Esophagus squamous epithelium (tissue), 5 donors: ENCODE data around the gene DSE. TPM values are rescaled to one million over a fixed set of nuclear protein-coding genes. Genes with fewer than 3 reads are reported as not detected.

Experiments
- DNase-seq: peaks from one replicate; lab custom pipeline; 2025; lab: John Stamatoyannopoulos, UW
- H3K27ac ChIP-seq, 4 donors: fragments of 200-600 bp; sonication (generic); one replicate each; pipeline ENCODE4 v1.5.1; 2016 to 2019; ENCODE audit warnings: mild to moderate bottlenecking in 1 of 4
- H3K27me3 ChIP-seq, 4 donors: fragments of 200-600 bp; sonication (generic); 1 replicate in 3 of 4; 2 replicates in 1 of 4; pipeline versions ENCODE4 v1.5.1 to v1.6.0; 2017 to 2021; ENCODE audit warnings: antibody characterized with exemption in 1 of 4
- H3K36me3 ChIP-seq, 3 donors: fragments of 200-600 bp; sonication (generic); one replicate each; pipeline ENCODE4 v1.5.1; 2016 to 2019
- H3K4me1 ChIP-seq, 3 donors: fragments of 200-600 bp; sonication (generic); one replicate each; pipeline ENCODE4 v1.5.1; 2017 to 2019
- H3K4me3 ChIP-seq, 4 donors: fragments of 200-600 bp; sonication (generic); 1 replicate in 3 of 4; 2 replicates in 1 of 4; pipeline ENCODE4 v1.5.1; 2016 to 2019; ENCODE audit warnings: mild to moderate bottlenecking in 2 of 4, moderate library complexity in 1 of 4
- H3K9me3 ChIP-seq, 3 donors: fragments of 200-600 bp; sonication (generic); one replicate each; pipeline ENCODE4 v1.5.1; 2016 to 2019
- CTCF ChIP-seq, 6 experiments: fragments of 450-650 bp in 4 of 6; fragments of 200-600 bp in 2 of 6; sonication (generic) in 2 of 6; IDR thresholded peaks; one replicate each; pipeline ENCODE4 v1.5.1; 2016 to 2019; ENCODE audit warnings: antibody characterized with exemption in 6 of 6, mild to moderate bottlenecking in 4 of 6, moderate library complexity in 4 of 6
- POLR2A ChIP-seq, 4 donors: fragments of 450-650 bp; IDR thresholded peaks; one replicate each; pipeline ENCODE4 v1.6.1; 2017; ENCODE audit warnings: antibody characterized with exemption in 4 of 4, mild to moderate bottlenecking in 4 of 4, moderate library complexity in 3 of 4
- WGBS, 2 donors: methylation state at CpG; one replicate each; pipeline ENCODE4 v1.1.5; 2018; 5-methylcytosine and 5-hydroxymethylcytosine counted together
- intact Hi-C: fragments of 100-400 bp; cut with DNase I; formaldehyde crosslinking; loops from one replicate; pipeline ENCODE4 v1.15.0; 2022
- total RNA-seq, 4 donors: library from RNA; depleted of rRNA; stranded (reverse); fragments of >200 nt; gene quantifications; one replicate each; pipeline ENCODE4 v1.1.0, GENCODE V29; 2016
- donor health status: DM: yes; HTN: yes; CAD: no.

DSE gene
- total RNA-seq, 4 donors from 2014 or later, result 11.6 to 36.4 (median 33.3) TPM

- Histone ChIP-seq H3K9me3 (no peaks in the 10 kb centered on the region), H3K36me3 (no peaks in the 10 kb centered on the region), H3K4me3 (no peak overlapping the region), H3K27ac (peak overlapping the region; percentile 22 to 62 (median 58)), H3K27me3 (no peaks in the 10 kb centered on the region), H3K4me1 (peaks cover 19 to 50% (median 32%) of the 10 kb centered on the region in 3 donors)
- no peak for DNase-seq
- intact Hi-C loops, result no loop called here
- no peak for TF ChIP-seq CTCF (IDR thresholded peaks at IDR 0.05)
- TF ChIP-seq POLR2A (IDR thresholded peaks at IDR 0.05), result no peak
Measured at GRCh38 chr6:116385921-116386320, 15.2 kb downstream of the DSE start.

- intact Hi-C loops, result no loop called here
- H3K36me3 ChIP-seq, result no peaks in the 10 kb centered on the region
- H3K4me3 ChIP-seq, result no peak overlapping the region
- peaks cover 19 to 45% (median 32%) of the 10 kb centered on the region in 3 donors for H3K4me1 ChIP-seq
- no peaks in the 10 kb centered on the region for H3K27me3 ChIP-seq
- peak overlapping the region; percentile 22 to 62 (median 58) for H3K27ac ChIP-seq
- H3K9me3 ChIP-seq, result no peaks in the 10 kb centered on the region
- DNase-seq, result no peak
- 25 to 36% methylated on average over 4 of the region's 4 CpGs for WGBS, 2 donors
- TF ChIP-seq POLR2A (IDR thresholded peaks at IDR 0.05) (no peak), CTCF (IDR thresholded peaks at IDR 0.05) (no peak)
Measured at GRCh38 chr6:116386581-116387299, 16.0 kb downstream of the DSE start.

GRCh38 chr6:116387374-116387773 is 16.6 kb downstream of the DSE start:
- intact Hi-C loops, result no loop called here
- peaks cover 19 to 50% (median 32%) of the 10 kb centered on the region in 3 donors for H3K4me1 ChIP-seq
- no peak for DNase-seq
- 18 to 24% methylated on average over 3 of the region's 3 CpGs for WGBS, 2 donors
- TF ChIP-seq CTCF (IDR thresholded peaks at IDR 0.05) (no peak), POLR2A (IDR thresholded peaks at IDR 0.05) (no peak)
- no peaks in the 10 kb centered on the region for H3K36me3 ChIP-seq
- H3K4me3 ChIP-seq, result no peak overlapping the region
- no peaks in the 10 kb centered on the region for H3K9me3 ChIP-seq
- no peaks in the 10 kb centered on the region for H3K27me3 ChIP-seq
- H3K27ac ChIP-seq, result peak overlapping the region; percentile 22 to 62 (median 58)

GRCh38 chr6:116388924-116389323 is 18.2 kb downstream of the DSE start:
- WGBS, 2 donors, result 69 to 70% methylated on average over 3 of the region's 3 CpGs
- H3K4me1 ChIP-seq, result peaks cover 19 to 59% (median 32%) of the 10 kb centered on the region in 3 donors
- no peak for DNase-seq

More at GRCh38 chr6:116388924-116389323, 18.2 kb downstream of the DSE start:
- intact Hi-C loops, result no loop called here
- H3K27ac ChIP-seq, result no peak overlapping the region
- H3K4me3 ChIP-seq, result no peak overlapping the region
- no peaks in the 10 kb centered on the region for H3K36me3 ChIP-seq
- no peak for TF ChIP-seq POLR2A (IDR thresholded peaks at IDR 0.05)
- no peak for TF ChIP-seq CTCF (IDR thresholded peaks at IDR 0.05)
- H3K27me3 ChIP-seq, result no peaks in the 10 kb centered on the region
- H3K9me3 ChIP-seq, result no peaks in the 10 kb centered on the region
